HG02970 (cell line): ENCODE measurements around the gene RAB40AL.

Source experiments
- ATAC-seq: cut with Tn5 transposase; IDR thresholded peaks from one replicate; pipeline ENCODE4 v1.9.1; 2021; ENCODE audit warnings: mild to moderate bottlenecking, moderate library complexity, moderate number of reproducible peaks; ENCODE audit not compliant: unreplicated experiment, low FRiP score

Gene RAB40AL

GRCh38 chrX:102979536-102979935 is 42.5 kb downstream of the RAB40AL start:
- ATAC-seq, result no peak

GRCh38 chrX:102983205-102983604 is 46.1 kb downstream of the RAB40AL start:
- no peak for ATAC-seq

GRCh38 chrX:102985192-102985591 is 48.1 kb downstream of the RAB40AL start:
- no peak for ATAC-seq
